Esophagus (tissue), 2 donors: ENCODE data around the gene RTP5. TPM values are rescaled to one million over a fixed set of nuclear protein-coding genes. Genes with fewer than 3 reads are reported as not detected.
"Not testable (repeated sequence)": the region's sequence is repeated elsewhere in the genome, so short reads cannot be mapped to it uniquely, and the experiment has no call there.

Source experiments
- H3K27ac ChIP-seq, 2 donors: one replicate each; pipeline ENCODE4 v1.5.1; 2013; ENCODE audit warnings: low read depth in 2 of 2, mild to moderate bottlenecking in 2 of 2, inconsistent platforms in 1 of 2, low read length in 1 of 2, moderate library complexity in 1 of 2
- H3K27me3 ChIP-seq, 2 donors: one replicate each; pipeline ENCODE4 v1.6.1; 2013; ENCODE audit warnings: low read length in 2 of 2, control low read depth in 1 of 2, mild to moderate bottlenecking in 1 of 2; ENCODE audit not compliant: insufficient read depth in 2 of 2, control insufficient read depth in 1 of 2
- H3K36me3 ChIP-seq, 2 donors: one replicate each; pipeline ENCODE4 v1.6.1; 2013; ENCODE audit warnings: low read length in 1 of 2; ENCODE audit not compliant: control insufficient read depth in 2 of 2, insufficient read depth in 2 of 2
- H3K4me1 ChIP-seq, 2 donors: one replicate each; pipeline ENCODE4 v1.6.1; 2013; ENCODE audit warnings: low read length in 1 of 2; ENCODE audit not compliant: control insufficient read depth in 2 of 2, insufficient read depth in 2 of 2
- H3K4me3 ChIP-seq, 2 donors: one replicate each; pipeline ENCODE4 v1.5.1; 2013; ENCODE audit warnings: low read length in 2 of 2, mild to moderate bottlenecking in 2 of 2, low read depth in 1 of 2, moderate library complexity in 1 of 2
- H3K9me3 ChIP-seq, 2 donors: one replicate each; pipeline ENCODE4 v1.6.1; 2013; ENCODE audit warnings: mild to moderate bottlenecking in 2 of 2, low read depth in 1 of 2, low read length in 1 of 2, moderate library complexity in 1 of 2; ENCODE audit not compliant: control insufficient read depth in 2 of 2, insufficient read depth in 1 of 2
- WGBS, 2 donors: extraction: QIAGEN DNeasy Blood & Tissue Kit; methylation state at CpG; one replicate each; pipeline ENCODE4 v1.1.7; 2013; 5-methylcytosine and 5-hydroxymethylcytosine counted together
- polyA plus RNA-seq, 2 donors: library from polyadenylated mRNA; stranded (reverse); fragments of 200-250 nt; gene quantifications; one replicate each; pipeline ENCODE4 v1.2.3, GENCODE V29; 2013
- donor health status: healthy with polysubstance abuse.
- donor health status: Bipolar disorder and iron deficiency.

Gene RTP5
- polyA plus RNA-seq, 2 donors = 0.06 to 0.28 TPM

DNA sequence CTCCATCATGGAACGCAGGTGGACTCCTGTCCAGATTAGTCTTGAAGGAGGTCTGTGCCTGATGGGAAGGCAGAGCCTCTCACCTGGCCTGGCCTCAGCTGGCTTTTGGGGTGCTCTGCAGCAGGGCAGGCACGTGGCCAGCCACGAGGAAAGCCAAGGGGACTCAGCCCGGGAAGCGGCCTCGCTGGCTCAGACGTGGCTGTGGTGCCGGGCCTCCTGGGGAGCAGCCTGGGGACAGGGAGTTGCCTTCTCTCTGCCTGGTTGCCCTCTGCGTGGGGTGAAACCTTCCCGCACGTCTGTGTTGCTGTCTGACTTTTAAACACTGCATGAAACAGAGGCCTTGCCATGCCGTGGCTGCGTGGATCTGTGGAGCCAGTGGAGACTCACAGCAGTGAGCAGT is 45.0 kb downstream of the RTP5 start:
- Histone ChIP-seq H3K4me1 (no peaks in the 10 kb centered on the region), H3K9me3 (peaks cover 0 to 2% of the 10 kb centered on the region in 2 donors), H3K36me3 (no peaks in the 10 kb centered on the region), H3K4me3 (no peak overlapping the region), H3K27me3 (no peaks in the 10 kb centered on the region), H3K27ac (no peak overlapping the region)
- 94 to 95% methylated on average over 13 of the region's 13 CpGs for WGBS, 2 donors

DNA sequence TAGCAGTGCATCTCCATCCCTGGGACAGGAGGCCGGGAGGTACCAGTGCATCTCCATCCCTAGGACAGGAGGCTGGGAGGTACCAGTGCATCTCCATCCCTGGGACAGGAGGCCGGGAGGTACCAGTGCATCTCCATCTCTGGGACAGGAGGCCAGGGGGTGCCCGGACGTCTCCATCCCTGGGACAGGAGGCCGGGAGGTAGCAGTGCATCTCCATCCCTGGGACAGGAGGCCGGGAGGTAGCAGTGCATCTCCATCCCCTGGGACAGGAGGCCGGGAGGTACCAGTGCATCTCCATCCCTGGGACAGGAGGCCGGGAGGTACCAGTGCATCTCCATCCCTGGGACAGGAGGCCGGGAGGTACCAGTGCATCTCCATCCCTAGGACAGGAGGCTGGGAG is 52.1 kb downstream of the RTP5 start:
- not testable (repeated sequence) for H3K4me1 ChIP-seq, H3K4me3 ChIP-seq, H3K27me3 ChIP-seq, H3K9me3 ChIP-seq, H3K27ac ChIP-seq, H3K36me3 ChIP-seq
- WGBS, 2 donors = 88 to 93% methylated on average over 8 of the region's 9 CpGs

DNA sequence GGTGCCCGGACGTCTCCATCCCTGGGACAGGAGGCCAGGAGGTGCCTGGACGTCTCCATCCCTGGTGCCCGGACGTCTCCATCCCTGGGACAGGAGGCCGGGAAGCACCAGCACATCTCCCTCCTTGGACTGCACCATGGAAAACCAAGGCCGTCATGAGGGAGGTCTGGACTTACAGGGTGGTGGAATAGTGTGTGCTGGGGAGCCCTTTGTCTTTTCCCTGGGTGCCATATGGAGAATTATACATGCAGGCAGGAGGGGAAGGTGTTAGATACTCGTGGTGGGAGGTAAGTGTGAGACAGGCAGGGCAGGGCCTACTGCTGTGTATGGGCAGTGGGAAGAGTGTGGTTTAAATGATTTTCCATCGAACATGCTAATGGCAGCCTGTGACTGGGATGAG is 52.9 kb downstream of the RTP5 start:
- no peaks in the 10 kb centered on the region for H3K9me3 ChIP-seq
- 90 to 91% methylated on average over 9 of the region's 9 CpGs for WGBS, 2 donors
- H3K27me3 ChIP-seq = no peaks in the 10 kb centered on the region
- H3K4me3 ChIP-seq = no peak overlapping the region
- H3K4me1 ChIP-seq = no peaks in the 10 kb centered on the region
- no peaks in the 10 kb centered on the region for H3K36me3 ChIP-seq
- no peak overlapping the region for H3K27ac ChIP-seq

DNA sequence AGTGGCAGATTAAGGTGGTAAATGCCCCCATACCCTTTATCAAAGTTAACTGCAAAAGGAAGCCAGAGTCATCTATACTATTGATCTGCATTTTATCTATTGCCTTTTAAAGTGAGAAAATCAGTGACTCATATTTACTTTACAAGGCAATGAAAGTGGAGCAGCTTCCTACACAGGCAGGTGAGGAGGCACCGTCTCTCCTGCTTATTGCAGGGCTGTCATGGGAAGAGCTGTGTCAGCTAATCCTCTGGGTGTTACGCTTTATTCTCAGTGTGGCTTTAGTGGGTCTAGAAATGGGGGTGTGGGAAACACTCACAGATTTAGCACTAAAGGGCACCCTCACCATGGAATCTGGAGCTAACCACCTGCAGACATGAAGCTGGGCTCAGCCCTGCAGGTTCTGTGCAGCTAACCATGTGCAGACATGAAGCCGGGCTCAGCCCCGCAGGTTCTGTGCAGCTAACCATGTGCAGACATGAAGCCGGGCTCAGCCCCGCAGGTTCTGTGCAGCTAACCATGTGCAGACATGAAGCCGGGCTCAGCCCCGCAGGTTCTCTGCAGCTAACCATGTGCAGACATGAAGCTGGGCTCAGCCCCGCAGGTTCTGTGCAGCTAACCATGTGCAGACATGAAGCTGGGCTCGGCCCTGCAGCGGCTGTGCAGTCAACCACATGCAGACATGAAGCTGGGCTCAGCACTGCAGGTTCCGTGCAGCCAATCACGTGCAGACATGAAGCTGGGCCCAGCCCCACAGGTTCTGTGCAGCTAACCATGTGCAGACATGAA is 53.5 kb downstream of the RTP5 start:
- H3K27ac ChIP-seq, H3K9me3 ChIP-seq, H3K27me3 ChIP-seq, H3K4me1 ChIP-seq, H3K36me3 ChIP-seq, H3K4me3 ChIP-seq: not testable (repeated sequence)
- 59 to 71% methylated on average over 11 to 13 of the region's 13 CpGs for WGBS, 2 donors

Other genes starting within 250 kb of the RTP5 start
- gene THAP4, start 232.6 kb upstream of the RTP5 start, polyA plus RNA-seq = 10 to 100 TPM; 37.2 to 52.1 TPM
- 10 to 100 TPM; 43.2 to 54.4 TPM for gene ATG4B, start 232.0 kb upstream of the RTP5 start, polyA plus RNA-seq
- gene DTYMK, start 182.9 kb upstream of the RTP5 start, polyA plus RNA-seq = 10 to 100 TPM; 13.7 to 25.2 TPM
- 10 to 100 TPM; 15.6 to 36.2 TPM for gene ING5, start 167.7 kb upstream of the RTP5 start, polyA plus RNA-seq
- gene D2HGDH, start 135.1 kb upstream of the RTP5 start, polyA plus RNA-seq = 10 to 100 TPM; 26.2 to 49.1 TPM
- under 1 TPM; 0.02 to 0.10 TPM for gene GAL3ST2, start 92.9 kb upstream of the RTP5 start, polyA plus RNA-seq
- under 1 TPM in 1 of 2 donors, not detected in 1; 0.04 TPM for gene NEU4, start 60.5 kb upstream of the RTP5 start, polyA plus RNA-seq
- gene PDCD1, start 10.8 kb upstream of the RTP5 start, polyA plus RNA-seq = under 1 TPM; 0.54 to 0.73 TPM